H1 (cell line): ENCODE data around the gene GALNT18.

Experiments used
- BRCA1 ChIP-seq: IDR thresholded peaks from 2 replicates; pipeline ENCODE4 v1.6.1; 2012; ENCODE audit warnings: low read depth, low read length, improper control_type of control experiment
- CHD2 ChIP-seq: IDR thresholded peaks from 2 replicates; pipeline ENCODE4 v1.6.1; 2012; ENCODE audit warnings: low read length, improper control_type of control experiment
- CREB1 ChIP-seq: IDR thresholded peaks from 2 replicates; pipeline ENCODE4 v1.6.1; 2012; ENCODE audit warnings: inconsistent platforms
- POLR2A ChIP-seq, 2 experiments: IDR thresholded peaks; 1 replicate in 1 of 2; 2 replicates in 1 of 2; pipeline ENCODE4 v1.6.1; 2011; ENCODE audit warnings: low read depth in 2 of 2, low read length in 2 of 2, mild to moderate bottlenecking in 2 of 2; ENCODE audit errors: control extremely low read depth in 1 of 2
- POLR2AphosphoS5 ChIP-seq: IDR thresholded peaks from 2 replicates; pipeline ENCODE4 v1.6.1; 2011; ENCODE audit warnings: low read depth, low read length
- RAD21 ChIP-seq, 2 experiments: IDR thresholded peaks in 1 of 2; conservative IDR thresholded peaks in 1 of 2; 2 replicates each; pipeline ENCODE4 v1.6.1; 2011; ENCODE audit warnings: low read depth in 2 of 2, low read length in 2 of 2, improper control_type of control experiment in 1 of 2, inconsistent platforms in 1 of 2, mild to moderate bottlenecking in 1 of 2, moderate library complexity in 1 of 2
- RFX5 ChIP-seq: IDR thresholded peaks from 2 replicates; pipeline ENCODE4 v1.6.1; 2011; ENCODE audit warnings: low read depth, low read length, improper control_type of control experiment, borderline replicate concordance
- SP1 ChIP-seq: IDR thresholded peaks from 2 replicates; pipeline ENCODE4 v1.6.1; 2011; ENCODE audit warnings: low read depth, low read length
- YY1 ChIP-seq: IDR thresholded peaks from 2 replicates; pipeline ENCODE4 v1.6.1; 2011; ENCODE audit warnings: low read depth, mild to moderate bottlenecking, low read length
- ZNF274 ChIP-seq: IDR thresholded peaks from 2 replicates; pipeline ENCODE4 v1.7.0; 2012; ENCODE audit warnings: low read length, borderline replicate concordance; ENCODE audit errors: extremely low read depth
- TF ChIP-seq, protein P1 (sequence below): fragments of 300-600 bp; sonication (generic); IDR thresholded peaks from 2 replicates; pipeline ENCODE4 v1.7.1; 2012; ENCODE audit warnings: low read length, moderate library complexity, mild to moderate bottlenecking, inconsistent platforms; ENCODE audit not compliant: insufficient replicate concordance
- TF ChIP-seq, protein P2 (sequence below), 3 experiments: IDR thresholded peaks; 1 replicate in 2 of 3; 2 replicates in 1 of 3; pipeline versions ENCODE4 v1.5.1 to v1.6.1; 2011; ENCODE audit warnings: low read length in 3 of 3, mild to moderate bottlenecking in 3 of 3, inconsistent platforms in 2 of 3, low read depth in 1 of 3, moderate library complexity in 1 of 3; ENCODE audit not compliant: insufficient read depth in 1 of 3; ENCODE audit errors: control extremely low read depth in 1 of 3
- TF ChIP-seq, protein P3 (sequence below): IDR thresholded peaks from 2 replicates; pipeline ENCODE4 v1.6.1; 2012; ENCODE audit warnings: low read length, inconsistent platforms

DNA sequence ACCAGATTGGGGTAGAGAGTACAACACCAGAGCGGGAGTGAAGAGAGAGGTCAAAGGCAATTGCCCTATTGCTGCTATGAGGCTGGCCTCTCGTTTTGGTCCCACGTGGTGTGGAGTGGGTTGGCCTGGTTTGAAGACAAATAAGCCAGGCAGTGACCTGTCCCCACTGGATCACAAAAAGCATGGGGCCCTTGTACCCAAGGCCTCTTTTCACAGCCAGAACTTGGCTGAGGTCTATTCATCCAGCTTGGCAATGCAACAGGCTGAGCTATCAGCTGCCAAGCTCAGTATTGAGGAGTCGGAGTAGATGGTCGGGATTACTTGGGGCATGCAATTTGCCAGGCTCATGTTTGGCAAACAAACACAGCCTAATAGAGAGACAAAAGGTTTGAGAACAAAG lies 19.2 kb upstream of the GALNT18 start:
- TF ChIP-seq CHD2 (no peak), RFX5 (no peak), POLR2A (IDR thresholded peaks at IDR 0.05; ENCODE audit: control extremely low read depth in 1 of 2, low read depth in 2 of 2, low read length in 2 of 2) (no peak), CREB1 (no peak), YY1 (no peak), BRCA1 (no peak), ZNF274 (no peak), POLR2AphosphoS5 (no peak), RAD21 (IDR thresholded peaks at IDR 0.05 in 1 of 2, conservative IDR thresholded peaks at IDR 0.05 in 1 of 2; ENCODE audit: low read depth in 2 of 2, low read length in 2 of 2) (no peak), SP1 (no peak)
- TF ChIP-seq, protein P1, sequence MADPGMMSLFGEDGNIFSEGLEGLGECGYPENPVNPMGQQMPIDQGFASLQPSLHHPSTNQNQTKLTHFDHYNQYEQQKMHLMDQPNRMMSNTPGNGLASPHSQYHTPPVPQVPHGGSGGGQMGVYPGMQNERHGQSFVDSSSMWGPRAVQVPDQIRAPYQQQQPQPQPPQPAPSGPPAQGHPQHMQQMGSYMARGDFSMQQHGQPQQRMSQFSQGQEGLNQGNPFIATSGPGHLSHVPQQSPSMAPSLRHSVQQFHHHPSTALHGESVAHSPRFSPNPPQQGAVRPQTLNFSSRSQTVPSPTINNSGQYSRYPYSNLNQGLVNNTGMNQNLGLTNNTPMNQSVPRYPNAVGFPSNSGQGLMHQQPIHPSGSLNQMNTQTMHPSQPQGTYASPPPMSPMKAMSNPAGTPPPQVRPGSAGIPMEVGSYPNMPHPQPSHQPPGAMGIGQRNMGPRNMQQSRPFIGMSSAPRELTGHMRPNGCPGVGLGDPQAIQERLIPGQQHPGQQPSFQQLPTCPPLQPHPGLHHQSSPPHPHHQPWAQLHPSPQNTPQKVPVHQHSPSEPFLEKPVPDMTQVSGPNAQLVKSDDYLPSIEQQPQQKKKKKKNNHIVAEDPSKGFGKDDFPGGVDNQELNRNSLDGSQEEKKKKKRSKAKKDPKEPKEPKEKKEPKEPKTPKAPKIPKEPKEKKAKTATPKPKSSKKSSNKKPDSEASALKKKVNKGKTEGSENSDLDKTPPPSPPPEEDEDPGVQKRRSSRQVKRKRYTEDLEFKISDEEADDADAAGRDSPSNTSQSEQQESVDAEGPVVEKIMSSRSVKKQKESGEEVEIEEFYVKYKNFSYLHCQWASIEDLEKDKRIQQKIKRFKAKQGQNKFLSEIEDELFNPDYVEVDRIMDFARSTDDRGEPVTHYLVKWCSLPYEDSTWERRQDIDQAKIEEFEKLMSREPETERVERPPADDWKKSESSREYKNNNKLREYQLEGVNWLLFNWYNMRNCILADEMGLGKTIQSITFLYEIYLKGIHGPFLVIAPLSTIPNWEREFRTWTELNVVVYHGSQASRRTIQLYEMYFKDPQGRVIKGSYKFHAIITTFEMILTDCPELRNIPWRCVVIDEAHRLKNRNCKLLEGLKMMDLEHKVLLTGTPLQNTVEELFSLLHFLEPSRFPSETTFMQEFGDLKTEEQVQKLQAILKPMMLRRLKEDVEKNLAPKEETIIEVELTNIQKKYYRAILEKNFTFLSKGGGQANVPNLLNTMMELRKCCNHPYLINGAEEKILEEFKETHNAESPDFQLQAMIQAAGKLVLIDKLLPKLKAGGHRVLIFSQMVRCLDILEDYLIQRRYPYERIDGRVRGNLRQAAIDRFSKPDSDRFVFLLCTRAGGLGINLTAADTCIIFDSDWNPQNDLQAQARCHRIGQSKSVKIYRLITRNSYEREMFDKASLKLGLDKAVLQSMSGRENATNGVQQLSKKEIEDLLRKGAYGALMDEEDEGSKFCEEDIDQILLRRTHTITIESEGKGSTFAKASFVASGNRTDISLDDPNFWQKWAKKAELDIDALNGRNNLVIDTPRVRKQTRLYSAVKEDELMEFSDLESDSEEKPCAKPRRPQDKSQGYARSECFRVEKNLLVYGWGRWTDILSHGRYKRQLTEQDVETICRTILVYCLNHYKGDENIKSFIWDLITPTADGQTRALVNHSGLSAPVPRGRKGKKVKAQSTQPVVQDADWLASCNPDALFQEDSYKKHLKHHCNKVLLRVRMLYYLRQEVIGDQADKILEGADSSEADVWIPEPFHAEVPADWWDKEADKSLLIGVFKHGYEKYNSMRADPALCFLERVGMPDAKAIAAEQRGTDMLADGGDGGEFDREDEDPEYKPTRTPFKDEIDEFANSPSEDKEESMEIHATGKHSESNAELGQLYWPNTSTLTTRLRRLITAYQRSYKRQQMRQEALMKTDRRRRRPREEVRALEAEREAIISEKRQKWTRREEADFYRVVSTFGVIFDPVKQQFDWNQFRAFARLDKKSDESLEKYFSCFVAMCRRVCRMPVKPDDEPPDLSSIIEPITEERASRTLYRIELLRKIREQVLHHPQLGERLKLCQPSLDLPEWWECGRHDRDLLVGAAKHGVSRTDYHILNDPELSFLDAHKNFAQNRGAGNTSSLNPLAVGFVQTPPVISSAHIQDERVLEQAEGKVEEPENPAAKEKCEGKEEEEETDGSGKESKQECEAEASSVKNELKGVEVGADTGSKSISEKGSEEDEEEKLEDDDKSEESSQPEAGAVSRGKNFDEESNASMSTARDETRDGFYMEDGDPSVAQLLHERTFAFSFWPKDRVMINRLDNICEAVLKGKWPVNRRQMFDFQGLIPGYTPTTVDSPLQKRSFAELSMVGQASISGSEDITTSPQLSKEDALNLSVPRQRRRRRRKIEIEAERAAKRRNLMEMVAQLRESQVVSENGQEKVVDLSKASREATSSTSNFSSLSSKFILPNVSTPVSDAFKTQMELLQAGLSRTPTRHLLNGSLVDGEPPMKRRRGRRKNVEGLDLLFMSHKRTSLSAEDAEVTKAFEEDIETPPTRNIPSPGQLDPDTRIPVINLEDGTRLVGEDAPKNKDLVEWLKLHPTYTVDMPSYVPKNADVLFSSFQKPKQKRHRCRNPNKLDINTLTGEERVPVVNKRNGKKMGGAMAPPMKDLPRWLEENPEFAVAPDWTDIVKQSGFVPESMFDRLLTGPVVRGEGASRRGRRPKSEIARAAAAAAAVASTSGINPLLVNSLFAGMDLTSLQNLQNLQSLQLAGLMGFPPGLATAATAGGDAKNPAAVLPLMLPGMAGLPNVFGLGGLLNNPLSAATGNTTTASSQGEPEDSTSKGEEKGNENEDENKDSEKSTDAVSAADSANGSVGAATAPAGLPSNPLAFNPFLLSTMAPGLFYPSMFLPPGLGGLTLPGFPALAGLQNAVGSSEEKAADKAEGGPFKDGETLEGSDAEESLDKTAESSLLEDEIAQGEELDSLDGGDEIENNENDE, result no peak
- TF ChIP-seq, protein P2, sequence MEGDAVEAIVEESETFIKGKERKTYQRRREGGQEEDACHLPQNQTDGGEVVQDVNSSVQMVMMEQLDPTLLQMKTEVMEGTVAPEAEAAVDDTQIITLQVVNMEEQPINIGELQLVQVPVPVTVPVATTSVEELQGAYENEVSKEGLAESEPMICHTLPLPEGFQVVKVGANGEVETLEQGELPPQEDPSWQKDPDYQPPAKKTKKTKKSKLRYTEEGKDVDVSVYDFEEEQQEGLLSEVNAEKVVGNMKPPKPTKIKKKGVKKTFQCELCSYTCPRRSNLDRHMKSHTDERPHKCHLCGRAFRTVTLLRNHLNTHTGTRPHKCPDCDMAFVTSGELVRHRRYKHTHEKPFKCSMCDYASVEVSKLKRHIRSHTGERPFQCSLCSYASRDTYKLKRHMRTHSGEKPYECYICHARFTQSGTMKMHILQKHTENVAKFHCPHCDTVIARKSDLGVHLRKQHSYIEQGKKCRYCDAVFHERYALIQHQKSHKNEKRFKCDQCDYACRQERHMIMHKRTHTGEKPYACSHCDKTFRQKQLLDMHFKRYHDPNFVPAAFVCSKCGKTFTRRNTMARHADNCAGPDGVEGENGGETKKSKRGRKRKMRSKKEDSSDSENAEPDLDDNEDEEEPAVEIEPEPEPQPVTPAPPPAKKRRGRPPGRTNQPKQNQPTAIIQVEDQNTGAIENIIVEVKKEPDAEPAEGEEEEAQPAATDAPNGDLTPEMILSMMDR (IDR thresholded peaks at IDR 0.05; ENCODE audit: control extremely low read depth in 1 of 3, insufficient read depth in 1 of 3, low read depth in 1 of 3, low read length in 3 of 3), result no peak
- TF ChIP-seq, protein P3, sequence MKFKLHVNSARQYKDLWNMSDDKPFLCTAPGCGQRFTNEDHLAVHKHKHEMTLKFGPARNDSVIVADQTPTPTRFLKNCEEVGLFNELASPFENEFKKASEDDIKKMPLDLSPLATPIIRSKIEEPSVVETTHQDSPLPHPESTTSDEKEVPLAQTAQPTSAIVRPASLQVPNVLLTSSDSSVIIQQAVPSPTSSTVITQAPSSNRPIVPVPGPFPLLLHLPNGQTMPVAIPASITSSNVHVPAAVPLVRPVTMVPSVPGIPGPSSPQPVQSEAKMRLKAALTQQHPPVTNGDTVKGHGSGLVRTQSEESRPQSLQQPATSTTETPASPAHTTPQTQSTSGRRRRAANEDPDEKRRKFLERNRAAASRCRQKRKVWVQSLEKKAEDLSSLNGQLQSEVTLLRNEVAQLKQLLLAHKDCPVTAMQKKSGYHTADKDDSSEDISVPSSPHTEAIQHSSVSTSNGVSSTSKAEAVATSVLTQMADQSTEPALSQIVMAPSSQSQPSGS, result no peak
